SK-N-SH treated with all-trans-retinoic acid at 6 μM for 48 hours (cell line): ENCODE results near the gene ARFGEF2.

Source experiments
- ATAC-seq: fragments of 200-7000 bp; cut with Tn5 transposase; 3 replicates; pipeline ENCODE4 v1.9.1; 2020; ENCODE audit warnings: mild to moderate bottlenecking, moderate library complexity
- ARNTL ChIP-seq: fragments of 450-650 bp; formaldehyde crosslinking; IDR thresholded peaks from 2 replicates; pipeline ENCODE4 v1.5.0; 2020; ENCODE audit warnings: low read depth, mild to moderate bottlenecking, moderate library complexity, borderline replicate concordance
- CREB5 ChIP-seq: fragments of 250-450 bp; sonication (Bioruptor Pico); IDR thresholded peaks from 2 replicates; pipeline ENCODE4 v1.5.1; 2020; ENCODE audit warnings: low read depth, mild to moderate bottlenecking, moderate library complexity
- CSDC2 ChIP-seq: fragments of 250-450 bp; sonication (Bioruptor Pico); IDR thresholded peaks from 2 replicates; pipeline ENCODE4 v1.5.0; 2020; ENCODE audit warnings: mild to moderate bottlenecking, moderate library complexity
- ESRRG ChIP-seq: fragments of 250-450 bp; sonication (Bioruptor Pico); IDR thresholded peaks from 2 replicates; pipeline ENCODE4 v1.6.1; 2021; ENCODE audit warnings: mild to moderate bottlenecking
- GLIS3 ChIP-seq: fragments of 250-450 bp; sonication (Bioruptor Pico); IDR thresholded peaks from 2 replicates; pipeline ENCODE4 v1.5.0; 2020; ENCODE audit warnings: mild to moderate bottlenecking, moderate library complexity
- ISL1 ChIP-seq: fragments of 250-450 bp; sonication (Bioruptor Pico); IDR thresholded peaks from 2 replicates; pipeline ENCODE4 v2.1.2; 2022; ENCODE audit warnings: mild to moderate bottlenecking, moderate library complexity
- OSR1 ChIP-seq: fragments of 250-450 bp; sonication (Bioruptor Pico); IDR thresholded peaks from 2 replicates; pipeline ENCODE4 v1.8.0; 2022; ENCODE audit warnings: moderate library complexity, mild to moderate bottlenecking, inconsistent platforms
- PPARA ChIP-seq: fragments of 250-450 bp; sonication (Bioruptor Pico); IDR thresholded peaks from 2 replicates; pipeline ENCODE4 v1.5.0; 2020; ENCODE audit warnings: mild to moderate bottlenecking, borderline replicate concordance
- RARB ChIP-seq: fragments of 250-450 bp; sonication (Bioruptor Pico); IDR thresholded peaks from 2 replicates; pipeline ENCODE4 v1.8.0; 2021; ENCODE audit warnings: mild to moderate bottlenecking, moderate library complexity
- SNAI2 ChIP-seq: fragments of 250-450 bp; sonication (Bioruptor Pico); IDR thresholded peaks from 2 replicates; pipeline ENCODE4 v1.5.0; 2020; ENCODE audit warnings: mild to moderate bottlenecking, moderate library complexity
- TCF4 ChIP-seq: fragments of 250-450 bp; sonication (Bioruptor Pico); IDR thresholded peaks from 2 replicates; pipeline ENCODE4 v1.8.0; 2021; ENCODE audit warnings: mild to moderate bottlenecking, moderate library complexity, borderline replicate concordance
- TOX ChIP-seq: fragments of 250-450 bp; sonication (Bioruptor Pico); IDR thresholded peaks from 2 replicates; pipeline ENCODE4 v1.8.0; 2021; ENCODE audit warnings: mild to moderate bottlenecking, moderate library complexity, borderline replicate concordance
- ZC3H10 ChIP-seq: fragments of 250-450 bp; sonication (Bioruptor Pico); IDR thresholded peaks from 2 replicates; pipeline ENCODE4 v1.5.1; 2021; ENCODE audit warnings: mild to moderate bottlenecking, moderate library complexity
- ZFP3 ChIP-seq: fragments of 250-450 bp; sonication (Bioruptor Pico); IDR thresholded peaks from 2 replicates; pipeline ENCODE4 v1.5.0; 2020; ENCODE audit warnings: mild to moderate bottlenecking, moderate library complexity
- ZFP30 ChIP-seq: fragments of 450-650 bp; formaldehyde crosslinking; IDR thresholded peaks from 2 replicates; pipeline ENCODE4 v1.5.0; 2022; ENCODE audit warnings: mild to moderate bottlenecking, moderate library complexity
- ZNF565 ChIP-seq: fragments of 450-650 bp; formaldehyde crosslinking; conservative IDR thresholded peaks from 2 replicates; pipeline ENCODE4 v1.5.0; 2020; ENCODE audit warnings: low read depth, mild to moderate bottlenecking, moderate library complexity
- ZNF70 ChIP-seq: fragments of 450-650 bp; formaldehyde crosslinking; IDR thresholded peaks from 2 replicates; pipeline ENCODE4 v1.5.0; 2020; ENCODE audit warnings: mild to moderate bottlenecking, moderate library complexity
- ZNF8 ChIP-seq: fragments of 450-650 bp; formaldehyde crosslinking; IDR thresholded peaks from 2 replicates; pipeline ENCODE4 v1.5.0; 2020; ENCODE audit warnings: mild to moderate bottlenecking, moderate library complexity
- TF ChIP-seq, protein P1 (sequence below): fragments of 250-450 bp; sonication (Bioruptor Pico); IDR thresholded peaks from 2 replicates; pipeline ENCODE4 v1.8.0; 2021; ENCODE audit warnings: low read depth, mild to moderate bottlenecking, moderate library complexity, borderline replicate concordance
- TF ChIP-seq, protein P2 (sequence below): fragments of 250-450 bp; sonication (Bioruptor Pico); IDR thresholded peaks from 2 replicates; pipeline ENCODE4 v1.8.0; 2020; ENCODE audit warnings: mild to moderate bottlenecking, moderate library complexity, borderline replicate concordance
- TF ChIP-seq, protein P3 (sequence below): fragments of 250-450 bp; sonication (Bioruptor Pico); IDR thresholded peaks from 2 replicates; pipeline ENCODE4 v1.5.0; 2020; ENCODE audit warnings: mild to moderate bottlenecking, moderate library complexity

ARFGEF2 gene

GRCh38 chr20:48958743-48959142 is 37.2 kb downstream of the ARFGEF2 start:
- ATAC-seq, result no peak
- no peak for TF ChIP-seq OSR1 (CRISPR knock-in tag)
- TF ChIP-seq ZC3H10 (CRISPR knock-in tag), result no peak
- no peak for TF ChIP-seq ZFP30 (CRISPR knock-in tag)
- TF ChIP-seq ZNF70, result no peak
- no peak for TF ChIP-seq ESRRG
- no peak for TF ChIP-seq GLIS3 (CRISPR knock-in tag)
- no peak for TF ChIP-seq RARB
- no peak for TF ChIP-seq TOX (CRISPR knock-in tag)
- no peak for TF ChIP-seq CREB5 (CRISPR knock-in tag)
- no peak for TF ChIP-seq PPARA
- TF ChIP-seq, protein P1, sequence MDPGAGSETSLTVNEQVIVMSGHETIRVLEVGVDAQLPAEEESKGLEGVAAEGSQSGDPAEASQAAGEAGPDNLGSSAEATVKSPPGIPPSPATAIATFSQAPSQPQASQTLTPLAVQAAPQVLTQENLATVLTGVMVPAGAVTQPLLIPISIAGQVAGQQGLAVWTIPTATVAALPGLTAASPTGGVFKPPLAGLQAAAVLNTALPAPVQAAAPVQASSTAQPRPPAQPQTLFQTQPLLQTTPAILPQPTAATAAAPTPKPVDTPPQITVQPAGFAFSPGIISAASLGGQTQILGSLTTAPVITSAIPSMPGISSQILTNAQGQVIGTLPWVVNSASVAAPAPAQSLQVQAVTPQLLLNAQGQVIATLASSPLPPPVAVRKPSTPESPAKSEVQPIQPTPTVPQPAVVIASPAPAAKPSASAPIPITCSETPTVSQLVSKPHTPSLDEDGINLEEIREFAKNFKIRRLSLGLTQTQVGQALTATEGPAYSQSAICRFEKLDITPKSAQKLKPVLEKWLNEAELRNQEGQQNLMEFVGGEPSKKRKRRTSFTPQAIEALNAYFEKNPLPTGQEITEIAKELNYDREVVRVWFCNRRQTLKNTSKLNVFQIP, result no peak
- no peak for TF ChIP-seq ZNF8 (CRISPR knock-in tag)
- no peak for TF ChIP-seq ZNF565
- TF ChIP-seq, protein P2, sequence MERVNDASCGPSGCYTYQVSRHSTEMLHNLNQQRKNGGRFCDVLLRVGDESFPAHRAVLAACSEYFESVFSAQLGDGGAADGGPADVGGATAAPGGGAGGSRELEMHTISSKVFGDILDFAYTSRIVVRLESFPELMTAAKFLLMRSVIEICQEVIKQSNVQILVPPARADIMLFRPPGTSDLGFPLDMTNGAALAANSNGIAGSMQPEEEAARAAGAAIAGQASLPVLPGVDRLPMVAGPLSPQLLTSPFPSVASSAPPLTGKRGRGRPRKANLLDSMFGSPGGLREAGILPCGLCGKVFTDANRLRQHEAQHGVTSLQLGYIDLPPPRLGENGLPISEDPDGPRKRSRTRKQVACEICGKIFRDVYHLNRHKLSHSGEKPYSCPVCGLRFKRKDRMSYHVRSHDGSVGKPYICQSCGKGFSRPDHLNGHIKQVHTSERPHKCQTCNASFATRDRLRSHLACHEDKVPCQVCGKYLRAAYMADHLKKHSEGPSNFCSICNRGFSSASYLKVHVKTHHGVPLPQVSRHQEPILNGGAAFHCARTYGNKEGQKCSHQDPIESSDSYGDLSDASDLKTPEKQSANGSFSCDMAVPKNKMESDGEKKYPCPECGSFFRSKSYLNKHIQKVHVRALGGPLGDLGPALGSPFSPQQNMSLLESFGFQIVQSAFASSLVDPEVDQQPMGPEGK, result no peak
- no peak for TF ChIP-seq ZFP3 (CRISPR knock-in tag)
- TF ChIP-seq, protein P3, sequence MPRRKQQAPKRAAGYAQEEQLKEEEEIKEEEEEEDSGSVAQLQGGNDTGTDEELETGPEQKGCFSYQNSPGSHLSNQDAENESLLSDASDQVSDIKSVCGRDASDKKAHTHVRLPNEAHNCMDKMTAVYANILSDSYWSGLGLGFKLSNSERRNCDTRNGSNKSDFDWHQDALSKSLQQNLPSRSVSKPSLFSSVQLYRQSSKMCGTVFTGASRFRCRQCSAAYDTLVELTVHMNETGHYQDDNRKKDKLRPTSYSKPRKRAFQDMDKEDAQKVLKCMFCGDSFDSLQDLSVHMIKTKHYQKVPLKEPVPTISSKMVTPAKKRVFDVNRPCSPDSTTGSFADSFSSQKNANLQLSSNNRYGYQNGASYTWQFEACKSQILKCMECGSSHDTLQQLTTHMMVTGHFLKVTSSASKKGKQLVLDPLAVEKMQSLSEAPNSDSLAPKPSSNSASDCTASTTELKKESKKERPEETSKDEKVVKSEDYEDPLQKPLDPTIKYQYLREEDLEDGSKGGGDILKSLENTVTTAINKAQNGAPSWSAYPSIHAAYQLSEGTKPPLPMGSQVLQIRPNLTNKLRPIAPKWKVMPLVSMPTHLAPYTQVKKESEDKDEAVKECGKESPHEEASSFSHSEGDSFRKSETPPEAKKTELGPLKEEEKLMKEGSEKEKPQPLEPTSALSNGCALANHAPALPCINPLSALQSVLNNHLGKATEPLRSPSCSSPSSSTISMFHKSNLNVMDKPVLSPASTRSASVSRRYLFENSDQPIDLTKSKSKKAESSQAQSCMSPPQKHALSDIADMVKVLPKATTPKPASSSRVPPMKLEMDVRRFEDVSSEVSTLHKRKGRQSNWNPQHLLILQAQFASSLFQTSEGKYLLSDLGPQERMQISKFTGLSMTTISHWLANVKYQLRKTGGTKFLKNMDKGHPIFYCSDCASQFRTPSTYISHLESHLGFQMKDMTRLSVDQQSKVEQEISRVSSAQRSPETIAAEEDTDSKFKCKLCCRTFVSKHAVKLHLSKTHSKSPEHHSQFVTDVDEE (CRISPR knock-in tag), result no peak
- TF ChIP-seq TCF4 (CRISPR knock-in tag), result no peak
- TF ChIP-seq ISL1 (CRISPR knock-in tag), result no peak

- TF ChIP-seq CSDC2 (CRISPR knock-in tag) (no peak), ZFP30 (CRISPR knock-in tag) (no peak), TCF4 (CRISPR knock-in tag) (no peak), OSR1 (CRISPR knock-in tag) (no peak), PPARA (no peak), ZNF565 (no peak), ZFP3 (CRISPR knock-in tag) (no peak), ISL1 (CRISPR knock-in tag) (no peak)
- TF ChIP-seq, protein P1, result no peak
- no peak for ATAC-seq
These were observed 38.5 kb downstream of the ARFGEF2 start for GRCh38 chr20:48959899-48960550.

DNA sequence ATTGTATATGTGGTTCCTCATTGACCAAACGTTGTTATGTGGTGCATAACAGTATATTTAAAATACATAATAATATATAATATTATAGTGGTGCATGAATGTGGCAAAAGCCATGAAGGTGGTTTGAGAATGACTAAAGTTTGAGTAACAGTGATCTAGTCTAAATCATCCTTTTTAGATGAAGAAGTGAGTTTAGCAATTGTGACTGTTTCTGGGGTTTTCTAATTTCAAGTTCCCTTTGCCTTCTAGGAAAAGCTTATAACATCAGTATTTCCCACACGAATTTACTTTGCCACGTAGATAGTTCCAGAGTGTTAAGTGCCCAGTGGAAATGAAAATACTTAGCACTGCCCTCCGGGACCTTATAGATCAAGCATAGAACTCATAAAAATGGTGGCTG is 40.9 kb downstream of the ARFGEF2 start:
- no peak for ATAC-seq
- TF ChIP-seq ARNTL (CRISPR knock-in tag) (no peak), TCF4 (CRISPR knock-in tag) (no peak), SNAI2 (CRISPR knock-in tag) (no peak), ESRRG (no peak), ZFP3 (CRISPR knock-in tag) (no peak), ISL1 (CRISPR knock-in tag) (no peak), GLIS3 (CRISPR knock-in tag) (no peak), ZFP30 (CRISPR knock-in tag) (no peak), TOX (CRISPR knock-in tag) (no peak)
- TF ChIP-seq, protein P3 (CRISPR knock-in tag), result no peak
- TF ChIP-seq, protein P1, result no peak
- TF ChIP-seq, protein P2, result no peak
